Measurements from ENCODE around the gene CSNK1A1.

DNA sequence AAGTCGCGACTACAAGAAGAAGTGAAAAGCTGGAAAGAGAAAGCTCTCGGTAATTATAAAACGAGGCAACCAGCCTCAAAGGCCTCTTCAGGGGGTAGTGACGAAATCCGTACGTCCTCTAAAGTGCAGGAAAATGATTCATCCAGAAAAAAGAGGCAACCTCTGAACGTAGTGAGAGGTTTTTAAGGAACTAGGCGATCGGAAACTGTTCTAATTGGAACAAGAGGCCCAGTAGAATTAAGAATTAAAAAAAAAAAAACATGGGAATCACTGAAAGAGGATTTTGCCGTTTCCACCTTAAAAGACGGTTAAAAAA, 1.0 kb downstream of the CSNK1A1 start:
- no peak for TF ChIP-seq MXI1 (IDR thresholded peaks at IDR 0.05; ENCODE audit: low read depth, low read length)
- TF ChIP-seq CTCF (IDR thresholded peaks at IDR 0.05) = no peak
- no peak for TF ChIP-seq JUND (IDR thresholded peaks at IDR 0.05)
- TF ChIP-seq, protein P1, sequence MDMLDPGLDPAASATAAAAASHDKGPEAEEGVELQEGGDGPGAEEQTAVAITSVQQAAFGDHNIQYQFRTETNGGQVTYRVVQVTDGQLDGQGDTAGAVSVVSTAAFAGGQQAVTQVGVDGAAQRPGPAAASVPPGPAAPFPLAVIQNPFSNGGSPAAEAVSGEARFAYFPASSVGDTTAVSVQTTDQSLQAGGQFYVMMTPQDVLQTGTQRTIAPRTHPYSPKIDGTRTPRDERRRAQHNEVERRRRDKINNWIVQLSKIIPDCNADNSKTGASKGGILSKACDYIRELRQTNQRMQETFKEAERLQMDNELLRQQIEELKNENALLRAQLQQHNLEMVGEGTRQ (IDR thresholded peaks at IDR 0.05; ENCODE audit: borderline replicate concordance, low read depth, low read length) = no peak
- no peak for TF ChIP-seq TAF1 (IDR thresholded peaks at IDR 0.05; ENCODE audit: borderline replicate concordance, low read depth, low read length)
- TF ChIP-seq PBX3 (IDR thresholded peaks at IDR 0.05) = no peak
- TF ChIP-seq FOXM1 (IDR thresholded peaks at IDR 0.05; ENCODE audit: low read depth) = no peak
- TF ChIP-seq REST (IDR thresholded peaks at IDR 0.05; ENCODE audit: low read depth, low read length) = no peak
- no peak for TF ChIP-seq RAD21 (IDR thresholded peaks at IDR 0.05; ENCODE audit: low read length)
- no peak for TF ChIP-seq NRF1 (IDR thresholded peaks at IDR 0.05; ENCODE audit: low read depth, low read length)
- no peak for TF ChIP-seq RFX5 (IDR thresholded peaks at IDR 0.05; ENCODE audit: low read length)

Data from SK-N-SH (cell line).